K562 (cell line): ENCODE data around the gene MICAL2. TPM values are rescaled to one million over a fixed set of nuclear protein-coding genes. Genes with fewer than 3 reads are reported as not detected.
A peak's percentile ranks its signal among the peaks of the same experiment; 100 is the strongest.

Experiments used
- ATAC-seq: fragments of 200-7000 bp; cut with Tn5 transposase; 3 replicates; pipeline ENCODE4 v1.9.1; 2020; ENCODE audit warnings: moderate library complexity
- BruUV-seq: library from RNA; stranded (reverse); fragments of 400-500 nt; replicated peaks from 2 replicates; lab custom pipeline; 2021; lab: Mats Ljungman, UMichigan
- CTCF ChIA-PET: fragments of 300-600 bp; formaldehyde crosslinking; extraction: SDS; loops from one replicate; lab custom pipeline; 2021; ENCODE audit warnings: low intra/inter-chr PET ratio; lab: Yijun Ruan, JAX
- POLR2A ChIA-PET: fragments of 300-600, 350-650 bp; sonication (Branson Sonifier 250); formaldehyde crosslinking; extraction: SDS; loops from one replicate; lab custom pipeline; 2021; ENCODE audit warnings: antibody characterized with exemption, inconsistent platforms; lab: Yijun Ruan, JAX
- DNase-seq, 4 experiments: peaks; one replicate each; pipeline versions ENCODE4 v3.0.0 to v3.0.0-alpha.2; 2011 to 2018; ENCODE audit warnings: low spot score in 3 of 4, mixed read lengths in 3 of 4; ENCODE audit errors: extremely low read depth in 1 of 4
- FAIRE-seq: peaks from 2 replicates; lab custom pipeline; 2011; peaks lifted over from hg19 to GRCh38; lab: Jason Lieb, UNC
- H2AFZ ChIP-seq: 2 replicates; pipeline ENCODE4 v1.6.0; 2011; ENCODE audit warnings: low read depth, low read length, control low read depth, inconsistent platforms
- H3K27ac ChIP-seq: fragments of 200-600 bp; 3 replicates; pipeline ENCODE4 v1.8.0; 2011; ENCODE audit warnings: low read depth, mild to moderate bottlenecking, control low read depth, inconsistent platforms, low read length, moderate library complexity, mixed read lengths; ENCODE audit errors: extremely low read depth
- H3K27me3 ChIP-seq, 2 experiments: fragments of 300-600 bp in 1 of 2; 2 replicates in 1 of 2; 3 replicates in 1 of 2; pipeline versions ENCODE4 v1.6.0 to v1.8.0; 2011; ENCODE audit warnings: inconsistent platforms in 2 of 2, low read length in 2 of 2, mild to moderate bottlenecking in 1 of 2, mixed read lengths in 1 of 2, moderate library complexity in 1 of 2; ENCODE audit not compliant: control insufficient read depth in 2 of 2, insufficient read depth in 2 of 2
- H3K36me3 ChIP-seq: fragments of 300-600 bp; 3 replicates; pipeline ENCODE4 v1.8.0; 2011; ENCODE audit warnings: mild to moderate bottlenecking, low read length, inconsistent platforms; ENCODE audit not compliant: control insufficient read depth, insufficient read depth
- H3K4me1 ChIP-seq, 2 experiments: fragments of 200-600 bp in 1 of 2; replicated peaks in 1 of 2; 2 replicates in 1 of 2; 3 replicates in 1 of 2; pipeline versions ENCODE4 v1.5.1 to v1.8.0; 2011; ENCODE audit warnings: inconsistent platforms in 2 of 2, low read length in 2 of 2, mild to moderate bottlenecking in 1 of 2, mixed read lengths in 1 of 2, moderate library complexity in 1 of 2; ENCODE audit not compliant: control insufficient read depth in 2 of 2, insufficient read depth in 2 of 2
- H3K4me2 ChIP-seq: 2 replicates; pipeline ENCODE4 v1.6.1; 2011; ENCODE audit warnings: low read length, control low read depth, inconsistent platforms, mixed read lengths; ENCODE audit not compliant: insufficient read depth
- H3K4me3 ChIP-seq: fragments of 200-600 bp; sonication (generic), shearing (Covaris generic); 2 replicates; pipeline ENCODE4 v1.5.1; 2016; ENCODE audit warnings: control low read depth, inconsistent platforms
- H3K79me2 ChIP-seq: fragments of 200-600 bp; 3 replicates; pipeline ENCODE4 v1.8.0; 2011; ENCODE audit warnings: low read length, inconsistent platforms; ENCODE audit not compliant: control insufficient read depth, insufficient read depth
- H3K9ac ChIP-seq, 2 experiments: 2 replicates each; pipeline versions ENCODE4 v1.6.0 to v1.6.1; 2011; ENCODE audit warnings: low read depth in 2 of 2, low read length in 2 of 2, control low read depth in 1 of 2, inconsistent platforms in 1 of 2, mild to moderate bottlenecking in 1 of 2, mixed read lengths in 1 of 2; ENCODE audit not compliant: insufficient read depth in 1 of 2
- H3K9me1 ChIP-seq: one replicate; pipeline ENCODE4 v1.6.0; 2011; ENCODE audit warnings: inconsistent platforms, mild to moderate bottlenecking, low read length, moderate library complexity; ENCODE audit not compliant: control insufficient read depth, insufficient read depth
- H3K9me3 ChIP-seq: replicated peaks from 2 replicates; pipeline ENCODE4 v1.5.1; 2011; ENCODE audit warnings: low read depth, low read length, inconsistent platforms; ENCODE audit not compliant: control insufficient read depth, insufficient read depth
- H4K20me1 ChIP-seq: replicated peaks from 2 replicates; pipeline ENCODE4 v1.6.1; 2011; ENCODE audit warnings: low read length, inconsistent platforms, mixed read lengths; ENCODE audit not compliant: control insufficient read depth, insufficient read depth
- ATF3 ChIP-seq, 2 experiments: fragments of 450-650 bp in 1 of 2; sonication (generic) in 1 of 2; formaldehyde crosslinking in 1 of 2; IDR thresholded peaks in 1 of 2; conservative IDR thresholded peaks in 1 of 2; 2 replicates each; pipeline versions ENCODE4 v1.6.1 to v1.8.1; 2016 to 2023; ENCODE audit warnings: mild to moderate bottlenecking in 2 of 2, moderate library complexity in 2 of 2, inconsistent platforms in 1 of 2, missing genetic modification reagents in 1 of 2
- JUND ChIP-seq, 2 experiments: IDR thresholded peaks; 2 replicates in 1 of 2; 3 replicates in 1 of 2; pipeline ENCODE4 v1.6.1; 2011; ENCODE audit warnings: borderline replicate concordance in 2 of 2, low read depth in 2 of 2, low read length in 2 of 2, improper control_type of control experiment in 1 of 2, missing biosample characterization in 1 of 2, missing genetic modification characterization in 1 of 2, missing genetic modification reagents in 1 of 2
- ZNF318 ChIP-seq, 2 experiments: fragments of 450-650 bp; IDR thresholded peaks; 2 replicates each; pipeline ENCODE4 v1.6.1; 2016; ENCODE audit warnings: mild to moderate bottlenecking in 2 of 2, borderline replicate concordance in 1 of 2, low read depth in 1 of 2, moderate library complexity in 1 of 2
- ZNF764 ChIP-seq: fragments of 250-450 bp; sonication (Bioruptor Pico); IDR thresholded peaks from 2 replicates; pipeline ENCODE4 v1.4.0; 2020; ENCODE audit warnings: low read depth, mild to moderate bottlenecking, moderate library complexity
- WGBS: fragments of 100-300 bp; shearing (Covaris generic); methylation state at CpG from one replicate; pipeline ENCODE4 v1.1.6; 2016; ENCODE audit warnings: low coverage, mixed read lengths; ENCODE audit not compliant: insufficient coverage; ENCODE audit errors: missing lambda C conversion rate; 5-methylcytosine and 5-hydroxymethylcytosine counted together
- in situ Hi-C: fragments of 300-500 bp; cut with MboI; formaldehyde crosslinking; loops from 4 replicates; pipeline ENCODE4 v1.15.0; 2018; ENCODE audit warnings: inconsistent platforms, mixed read lengths
- intact Hi-C: fragments of 100-400 bp; cut with micrococcal nuclease; formaldehyde crosslinking; loops from 2 replicates; pipeline ENCODE4 v1.14.2; 2022
- polyA plus RNA-seq, 8 experiments: library from polyadenylated mRNA; depleted of rRNA in 4 of 8; stranded (reverse) in 5 of 8; unstranded in 3 of 8; fragments of >200 nt; fragmentation: Nextera tagmentation in 2 of 8; fragmentation: Illumina TruSeq in 1 of 8; extraction: Ambion mirVana in 2 of 8; extraction: Trizol in 1 of 8; gene quantifications; 2 replicates each; pipeline versions ENCODE4 v1.2.1 to v1.2.3, GENCODE V29; 2011 to 2014; ENCODE audit warnings: inconsistent platforms in 1 of 8, missing spikeins in 1 of 8
- total RNA-seq, 7 experiments: library from RNA; depleted of rRNA in 6 of 7; stranded (reverse); fragments of >200 nt in 6 of 7; fragmentation: Illumina TruSeq in 2 of 7; extraction: Trizol in 2 of 7; gene quantifications; 2 replicates each; pipeline versions ENCODE4 v1.2.1 to v1.2.3, GENCODE V29; 2011 to 2021; ENCODE audit warnings: low replicate concordance in 1 of 7

The MICAL2 gene
- total and polyA plus RNA-seq, 9 of the 15 experiments (the other 6 are each of a cell fraction or from before 2014, with no cell fraction given), result 4.7 to 64.2 (median 33.6) TPM

- H3K9me3 ChIP-seq, result 0 out of 2 replicates have a peak, but pooled peaks cover 2% of the 10 kb centered on the region
- no peaks in the 10 kb centered on the region for H4K20me1 ChIP-seq
- H3K27ac ChIP-seq, result no peak overlapping the region; the same call in 2 of the 3 replicates
- peaks cover 54% of the 10 kb centered on the region for H3K36me3 ChIP-seq
- H3K79me2 ChIP-seq, result peaks cover 7% of the 10 kb centered on the region; the same call in 1 of the 3 replicates
- CTCF ChIA-PET, result no interaction called here
- DNase-seq, result no peak
- no peak for ATAC-seq
- no peaks in the 10 kb centered on the region for H3K9me1 ChIP-seq
- in situ Hi-C loops, result no loop called here
- TF ChIP-seq ZNF318 (IDR thresholded peaks at IDR 0.05; ENCODE audit: borderline replicate concordance in 1 of 2, low read depth in 1 of 2), result no peak
- 0 out of 2 replicates have a peak, but pooled peaks have one; percentile 31 for TF ChIP-seq ATF3 (IDR thresholded peaks at IDR 0.05)
- TF ChIP-seq ATF3 (CRISPR knock-in tag; conservative IDR thresholded peaks at IDR 0.05), result no peak
- TF ChIP-seq JUND (IDR thresholded peaks at IDR 0.05; ENCODE audit: borderline replicate concordance, low read depth, low read length), result no peak
- peak; percentile 30; the same call in 1 of the 3 replicates for TF ChIP-seq JUND (tag; IDR thresholded peaks at IDR 0.05; ENCODE audit: borderline replicate concordance, low read depth, low read length)
- TF ChIP-seq ZNF764 (CRISPR knock-in tag), result no peak
- TF ChIP-seq, all 486 proteins: peak for 2
- POLR2A ChIA-PET, result no interaction called here
- Histone ChIP-seq H3K4me3 (no peak overlapping the region), H2AFZ (no peak overlapping the region), H3K9ac (no peak overlapping the region; a peak in 1 of 4 replicates), H3K4me2 (no peak overlapping the region), H3K4me1 (peaks cover 0 to 18% of the 10 kb centered on the region in 2 experiments; a peak in 4 of 5 replicates), H3K27me3 (no peaks in the 10 kb centered on the region)
- intact Hi-C loops, result no loop called here
- FAIRE-seq, result no peak
- BruUV-seq, result no TSS peak
- WGBS, result 54% methylated on average over 2 of the region's 3 CpGs
Observed at GRCh38 chr11:12206529-12206928, 96.1 kb downstream of the MICAL2 start.
